Activated CD8-positive, alpha-beta memory T cell treated with anti-CD3 and anti-CD28 coated beads, Interleukin-2, amount 10 ng/mL, durations not matched to agents 7 days and 5 days (primary cell): ENCODE measurements around the gene TRIM7. TPM values are rescaled to one million over a fixed set of nuclear protein-coding genes. Genes with fewer than 3 reads are reported as not detected.

Experiments
- ATAC-seq: fragments of 150-1000 bp; cut with Tn5 transposase; one replicate; pipeline ENCODE4 v1.10.0; 2021; ENCODE audit warnings: moderate library complexity
- CTCF ChIA-PET: fragments of 350-600 bp; sonication (Branson Sonifier 250); formaldehyde crosslinking; loops from one replicate; lab custom pipeline; 2021; ENCODE audit warnings: antibody characterized with exemption; lab: Charles Lee
- DNase-seq: peaks from one replicate; pipeline ENCODE4 v3.0.0-alpha.2; 2020
- H3K27ac Mint-ChIP-seq: one replicate; pipeline ENCODE4 v1.8.0; 2021; ENCODE audit warnings: mild to moderate bottlenecking, mixed read lengths
- H3K27me3 Mint-ChIP-seq: one replicate; pipeline ENCODE4 v1.8.0; 2021; ENCODE audit warnings: mixed read lengths
- H3K36me3 Mint-ChIP-seq: one replicate; pipeline ENCODE4 v1.8.0; 2021; ENCODE audit warnings: mild to moderate bottlenecking, mixed read lengths
- H3K4me1 Mint-ChIP-seq: one replicate; pipeline ENCODE4 v1.8.0; 2021; ENCODE audit warnings: mixed read lengths
- H3K4me3 Mint-ChIP-seq: one replicate; pipeline ENCODE4 v1.8.0; 2021; ENCODE audit warnings: mild to moderate bottlenecking, moderate library complexity, mixed read lengths
- H3K9me3 Mint-ChIP-seq: one replicate; pipeline ENCODE4 v1.8.0; 2022; ENCODE audit warnings: low read depth, mixed read lengths
- total RNA-seq, 2 experiments: library from RNA; stranded (reverse); gene quantifications; one replicate each; pipeline ENCODE4 v1.2.3, GENCODE V29; 2021

TRIM7 gene
- total RNA-seq, 2 experiments from 2014 or later: 1.6 to 1.7 TPM

- H3K9me3 Mint-ChIP-seq: no peaks in the 10 kb centered on the region
- H3K27me3 Mint-ChIP-seq: no peaks in the 10 kb centered on the region
- H3K4me1 Mint-ChIP-seq: peaks cover 14% of the 10 kb centered on the region
- H3K36me3 Mint-ChIP-seq: peaks cover 3% of the 10 kb centered on the region
- no peak overlapping the region for H3K4me3 Mint-ChIP-seq
- ATAC-seq: no peak
- no peak for DNase-seq
- no peak overlapping the region for H3K27ac Mint-ChIP-seq
- CTCF ChIA-PET: interaction anchor here (0.9 to 9.4 kb wide), 4 partner anchors 10 to 68 kb away, joined by 3 to 129 read pairs (median 8); partner anchors contain the start of genes RACK1 and TRIM7
Measured at GRCh38 chr5:181193656-181194055, 11.3 kb downstream of the TRIM7 start.

GRCh38 chr5:181192337-181193046 lies 12.5 kb downstream of the TRIM7 start:
- peak overlapping the region; percentile 98 for H3K4me3 Mint-ChIP-seq
- no peaks in the 10 kb centered on the region for H3K27me3 Mint-ChIP-seq
- H3K36me3 Mint-ChIP-seq: peaks cover 5% of the 10 kb centered on the region
- CTCF ChIA-PET: interaction anchor here (1.0 to 9.4 kb wide), 10 partner anchors 9 to 69 kb away, joined by 3 to 129 read pairs (median 6); partner anchors contain the start of genes TRIM41 and TRIM7
- H3K4me1 Mint-ChIP-seq: peaks cover 21% of the 10 kb centered on the region
- peak overlapping the region; percentile 97 for H3K27ac Mint-ChIP-seq
- ATAC-seq: no peak
- DNase-seq: no peak
- no peaks in the 10 kb centered on the region for H3K9me3 Mint-ChIP-seq

- CTCF ChIA-PET: interaction anchor here (0.7 to 9.4 kb wide), 13 partner anchors 8 to 70 kb away, joined by 3 to 129 read pairs (median 5); partner anchors contain the start of genes TRIM41 and TRIM7
- DNase-seq (peak; percentile 96), ATAC-seq (peak; percentile 68)
- H3K27ac Mint-ChIP-seq: peak overlapping the region; percentile 97
- H3K4me3 Mint-ChIP-seq: peak overlapping the region; percentile 98
- no peaks in the 10 kb centered on the region for H3K27me3 Mint-ChIP-seq
- peaks cover 5% of the 10 kb centered on the region for H3K36me3 Mint-ChIP-seq
- peaks cover 26% of the 10 kb centered on the region for H3K4me1 Mint-ChIP-seq
- no peaks in the 10 kb centered on the region for H3K9me3 Mint-ChIP-seq
Measured at GRCh38 chr5:181191526-181192336, 13.3 kb downstream of the TRIM7 start.

GRCh38 chr5:181190711-181191525 lies 14.1 kb downstream of the TRIM7 start:
- CTCF ChIA-PET: interaction anchor here (0.7 to 9.4 kb wide), 17 partner anchors 7 to 71 kb away, joined by 3 to 129 read pairs (median 5); partner anchors contain the start of genes RACK1, TRIM41 and TRIM7
- Mint-ChIP-seq H3K4me1 (peaks cover 33% of the 10 kb centered on the region), H3K27me3 (no peaks in the 10 kb centered on the region), H3K9me3 (no peaks in the 10 kb centered on the region), H3K36me3 (peaks cover 5% of the 10 kb centered on the region), H3K4me3 (peak overlapping the region; percentile 98), H3K27ac (peak overlapping the region; percentile 97)
- DNase-seq (peak; percentile 57), ATAC-seq (peak; percentile 4)

- peaks cover 5% of the 10 kb centered on the region for H3K36me3 Mint-ChIP-seq
- CTCF ChIA-PET: interaction anchor here (0.7 to 9.4 kb wide), 13 partner anchors 9 to 71 kb away, joined by 3 to 129 read pairs (median 5); partner anchors contain the start of genes RACK1, TRIM41, TRIM52 and TRIM7
- peaks cover 38% of the 10 kb centered on the region for H3K4me1 Mint-ChIP-seq
- peak overlapping the region; percentile 98 for H3K4me3 Mint-ChIP-seq
- no peaks in the 10 kb centered on the region for H3K9me3 Mint-ChIP-seq
- ATAC-seq (no peak), DNase-seq (peak; percentile 67)
- H3K27ac Mint-ChIP-seq: peak overlapping the region; percentile 97
- H3K27me3 Mint-ChIP-seq: no peaks in the 10 kb centered on the region
Measured at GRCh38 chr5:181189962-181190710, 14.9 kb downstream of the TRIM7 start.

GRCh38 chr5:181189363-181189961 lies 15.5 kb downstream of the TRIM7 start:
- Mint-ChIP-seq H3K4me1 (peaks cover 42% of the 10 kb centered on the region), H3K36me3 (peaks cover 5% of the 10 kb centered on the region), H3K4me3 (peak overlapping the region; percentile 98), H3K9me3 (no peaks in the 10 kb centered on the region), H3K27ac (peak overlapping the region; percentile 97), H3K27me3 (no peaks in the 10 kb centered on the region)
- DNase-seq: peak; percentile 69
- ATAC-seq: peak; percentile 8
- CTCF ChIA-PET: interaction anchor here (0.7 to 9.4 kb wide), 13 partner anchors 8 to 74 kb away, joined by 3 to 129 read pairs (median 5); partner anchors contain the start of genes TRIM41, TRIM52 and TRIM7

GRCh38 chr5:181188700-181189362 lies 16.2 kb downstream of the TRIM7 start:
- H3K4me3 Mint-ChIP-seq: peak overlapping the region; percentile 98
- ATAC-seq: peak; percentile 6
- no peaks in the 10 kb centered on the region for H3K27me3 Mint-ChIP-seq
- no peaks in the 10 kb centered on the region for H3K9me3 Mint-ChIP-seq
- CTCF ChIA-PET: interaction anchor here (1.0 to 9.4 kb wide), 15 partner anchors 9 to 75 kb away, joined by 3 to 129 read pairs (median 4); partner anchors contain the start of genes TRIM41, TRIM52 and TRIM7
- H3K27ac Mint-ChIP-seq: peak overlapping the region; percentile 97
- H3K4me1 Mint-ChIP-seq: peaks cover 44% of the 10 kb centered on the region
- DNase-seq: peak; percentile 91
- H3K36me3 Mint-ChIP-seq: peaks cover 5% of the 10 kb centered on the region

GRCh38 chr5:181187500-181188213 lies 17.3 kb downstream of the TRIM7 start:
- H3K4me1 Mint-ChIP-seq: peaks cover 38% of the 10 kb centered on the region
- DNase-seq: peak; percentile 85
- peak overlapping the region; percentile 97 for H3K27ac Mint-ChIP-seq
- CTCF ChIA-PET: interaction anchor here (1.0 to 9.4 kb wide), 12 partner anchors 12 to 74 kb away, joined by 3 to 129 read pairs (median 4); partner anchors contain the start of genes TRIM41, TRIM52 and TRIM7
- H3K27me3 Mint-ChIP-seq: no peaks in the 10 kb centered on the region
- peaks cover 5% of the 10 kb centered on the region for H3K36me3 Mint-ChIP-seq
- no peak for ATAC-seq
- H3K9me3 Mint-ChIP-seq: no peaks in the 10 kb centered on the region
- peak overlapping the region; percentile 98 for H3K4me3 Mint-ChIP-seq

- CTCF ChIA-PET: interaction anchor here (1.3 to 9.4 kb wide), 7 partner anchors 13 to 75 kb away, joined by 3 to 129 read pairs (median 11); partner anchors contain the start of genes TRIM41, TRIM52 and TRIM7
- H3K4me3 Mint-ChIP-seq: peak overlapping the region; percentile 98
- no peak for DNase-seq
- no peak for ATAC-seq
- H3K27me3 Mint-ChIP-seq: peaks cover under 1% of the 10 kb centered on the region
- peak overlapping the region; percentile 97 for H3K27ac Mint-ChIP-seq
- H3K9me3 Mint-ChIP-seq: no peaks in the 10 kb centered on the region
- peaks cover 42% of the 10 kb centered on the region for H3K4me1 Mint-ChIP-seq
- H3K36me3 Mint-ChIP-seq: peaks cover 5% of the 10 kb centered on the region
Measured at GRCh38 chr5:181186986-181187499, 18.0 kb downstream of the TRIM7 start.

- DNase-seq (no peak), ATAC-seq (no peak)
- Mint-ChIP-seq H3K27ac (no peak overlapping the region), H3K27me3 (peaks cover 10% of the 10 kb centered on the region), H3K9me3 (no peaks in the 10 kb centered on the region), H3K4me1 (peaks cover 45% of the 10 kb centered on the region), H3K4me3 (no peak overlapping the region), H3K36me3 (peaks cover 2% of the 10 kb centered on the region)
- CTCF ChIA-PET: interaction anchor here (4.8 to 9.4 kb wide), 2 partner anchors 12 to 20 kb away, joined by 36 to 129 read pairs; partner anchors contain the start of gene TRIM7
Measured at GRCh38 chr5:181186022-181186421, 19.0 kb downstream of the TRIM7 start.
